IPS DF 4.7 (cell line): Measurements from ENCODE around the gene CNTFR.
A peak's percentile ranks its signal among the peaks of the same experiment; 100 is the strongest.
"Not testable (repeated sequence)": the region's sequence is repeated elsewhere in the genome, so short reads cannot be mapped to it uniquely, and the experiment has no call there.

Experiments used
- DNase-seq: peaks from one replicate; pipeline ENCODE4 v3.0.0-alpha.2; 2013; ENCODE audit warnings: low spot score; ENCODE audit errors: extremely low read depth

Gene CNTFR, protein sequence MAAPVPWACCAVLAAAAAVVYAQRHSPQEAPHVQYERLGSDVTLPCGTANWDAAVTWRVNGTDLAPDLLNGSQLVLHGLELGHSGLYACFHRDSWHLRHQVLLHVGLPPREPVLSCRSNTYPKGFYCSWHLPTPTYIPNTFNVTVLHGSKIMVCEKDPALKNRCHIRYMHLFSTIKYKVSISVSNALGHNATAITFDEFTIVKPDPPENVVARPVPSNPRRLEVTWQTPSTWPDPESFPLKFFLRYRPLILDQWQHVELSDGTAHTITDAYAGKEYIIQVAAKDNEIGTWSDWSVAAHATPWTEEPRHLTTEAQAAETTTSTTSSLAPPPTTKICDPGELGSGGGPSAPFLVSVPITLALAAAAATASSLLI

DNA sequence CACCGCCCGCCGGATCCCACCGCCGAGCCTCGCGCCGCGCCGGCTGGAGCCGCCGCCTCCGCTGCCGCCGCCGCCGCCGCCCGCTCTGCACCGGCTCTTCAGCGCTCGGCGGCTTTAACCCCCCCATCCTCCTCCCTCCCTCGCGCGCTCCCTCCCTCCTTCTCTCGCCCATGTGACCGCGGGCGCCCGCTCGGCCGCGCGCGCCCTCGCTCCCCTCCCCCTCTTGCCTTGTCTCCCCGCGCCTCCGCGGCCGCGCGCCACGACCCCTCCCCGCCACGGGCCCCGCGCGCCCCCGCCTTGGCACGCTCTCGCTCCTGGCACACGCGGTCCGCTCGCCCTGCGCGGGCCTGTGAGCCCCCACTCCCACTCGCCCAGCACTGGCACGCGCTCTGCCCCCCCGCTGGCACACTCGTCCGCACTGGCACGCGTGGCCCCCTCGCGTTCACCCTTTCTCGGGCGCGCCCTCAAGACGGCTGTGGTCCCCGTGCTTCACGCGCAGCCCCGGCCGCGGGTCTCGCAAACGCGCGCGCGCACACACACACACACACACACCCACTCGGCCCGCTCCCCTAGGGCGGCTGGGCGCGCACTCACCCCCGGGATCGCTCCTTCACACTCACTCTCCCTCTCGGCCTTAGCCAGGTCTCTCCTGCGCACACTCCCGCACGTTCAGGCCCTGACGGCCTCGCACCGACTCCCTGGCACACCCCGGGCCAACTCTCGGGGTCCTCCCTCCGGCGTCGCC lies at the start of gene CNTFR:
CNTFR (minus strand) TSS at position 89 of the 745 bp plus-strand sequence. CDS start 20,743 bp downstream, outside the sequence.
- DNase-seq = no peak

DNA sequence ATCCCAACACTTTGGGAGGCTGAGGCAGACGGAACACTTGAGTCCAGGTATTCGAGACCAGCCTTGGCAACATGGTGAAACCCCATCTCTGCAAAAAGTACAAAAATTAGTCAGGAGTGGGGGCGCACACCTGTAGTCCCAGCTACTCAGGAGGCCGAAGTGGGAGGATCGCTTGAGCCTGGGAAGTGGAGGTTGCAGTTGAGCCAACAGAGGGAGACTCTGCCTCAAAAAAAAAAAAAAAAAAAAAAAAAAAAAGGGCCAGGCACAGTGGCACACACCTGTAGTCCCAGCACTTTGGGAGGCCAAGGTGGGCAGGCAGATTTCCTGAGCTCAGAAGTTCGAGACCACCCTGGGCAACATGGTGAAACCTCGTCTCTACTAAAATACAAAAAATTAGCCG lies 49.8 kb upstream of the CNTFR start:
- not testable (repeated sequence) for DNase-seq

DNA sequence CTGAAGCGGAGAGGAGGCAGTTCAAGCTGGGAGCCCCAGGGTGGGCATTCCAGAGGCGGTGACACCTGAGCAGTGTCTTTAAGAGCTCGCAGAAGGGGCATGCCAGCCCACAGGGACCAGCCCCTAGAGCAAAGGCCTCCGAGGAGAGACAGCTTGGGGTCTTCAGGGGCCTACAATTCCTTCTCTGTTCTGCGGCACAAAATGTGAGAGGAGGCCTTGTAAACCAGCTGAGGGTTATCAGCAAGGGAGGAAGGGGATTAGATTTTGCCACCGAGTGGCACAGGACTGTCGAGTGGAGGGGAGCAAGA lies 48.6 kb upstream of the CNTFR start:
- no peak for DNase-seq

DNA sequence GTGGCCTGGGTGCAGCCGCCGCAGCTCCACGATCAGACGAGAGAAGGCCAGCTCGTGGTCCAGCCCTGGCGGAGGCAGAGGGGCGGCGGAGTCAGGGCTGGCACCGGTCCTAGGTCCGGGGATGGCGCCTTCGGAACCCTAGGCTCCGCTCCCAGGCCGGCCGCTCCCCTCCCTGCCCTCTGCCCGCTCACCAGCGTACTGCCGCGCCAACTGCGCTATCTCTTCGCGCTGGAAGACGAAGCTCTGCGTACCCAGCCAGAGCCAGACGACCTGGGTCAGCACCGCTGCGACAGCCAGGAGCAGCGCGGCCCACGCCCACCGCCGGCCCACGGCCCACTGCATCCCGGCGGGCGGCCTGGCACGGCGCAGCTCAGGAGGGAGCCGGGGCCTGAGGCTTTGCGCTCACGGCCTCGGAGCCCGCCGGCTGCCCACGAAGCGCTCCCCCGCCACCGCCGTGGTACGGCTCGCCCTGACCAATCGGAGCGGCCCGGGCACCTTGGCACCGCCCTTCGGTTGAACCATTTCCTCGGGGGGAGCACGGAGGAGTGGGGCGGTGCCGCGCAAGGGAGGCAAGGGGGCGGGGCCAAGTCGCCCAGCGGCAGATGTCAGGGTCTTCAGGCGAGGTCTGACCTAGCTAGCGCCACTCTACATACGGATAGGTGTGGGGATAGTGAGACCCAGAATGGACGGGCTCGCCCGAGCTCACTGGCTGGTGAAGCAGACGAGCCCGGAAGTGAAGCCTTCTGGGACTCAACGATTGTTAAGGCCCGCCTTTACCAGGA lies 48.0 kb upstream of the CNTFR start, which contains the start of gene SIGMAR1:
SIGMAR1 (minus strand) TSS at position 432 of the 782 bp plus-strand sequence; CDS start at position 342, 90 bp downstream.
- peak; percentile 69 for DNase-seq

DNA sequence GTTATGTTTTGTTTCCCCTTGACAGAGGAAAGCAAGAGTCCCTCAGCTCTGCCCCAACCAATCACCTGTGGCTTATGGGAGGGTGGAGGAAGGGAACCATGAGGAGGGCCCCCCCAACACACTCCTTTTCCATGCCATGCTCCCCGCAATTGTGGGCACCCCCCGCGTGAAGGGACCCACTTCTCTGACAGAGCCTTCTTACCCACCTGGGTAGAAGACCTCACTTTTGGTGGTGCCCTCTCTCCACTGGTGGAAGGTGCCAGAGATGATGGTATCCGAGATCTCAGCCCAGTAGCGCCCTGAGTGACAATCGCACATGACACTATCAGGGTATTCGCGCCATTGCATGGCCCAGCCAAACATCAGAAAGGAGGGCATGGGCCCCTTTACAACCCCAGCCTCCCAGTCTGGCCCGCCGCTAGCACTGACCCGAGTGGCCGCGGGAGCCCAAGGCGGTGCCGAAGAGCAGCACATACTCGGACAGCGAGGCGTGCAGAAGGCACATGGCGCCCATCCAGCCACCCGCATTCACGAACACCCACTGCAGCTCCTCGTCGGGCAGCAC lies 47.3 kb upstream of the CNTFR start:
- no peak for DNase-seq

DNA sequence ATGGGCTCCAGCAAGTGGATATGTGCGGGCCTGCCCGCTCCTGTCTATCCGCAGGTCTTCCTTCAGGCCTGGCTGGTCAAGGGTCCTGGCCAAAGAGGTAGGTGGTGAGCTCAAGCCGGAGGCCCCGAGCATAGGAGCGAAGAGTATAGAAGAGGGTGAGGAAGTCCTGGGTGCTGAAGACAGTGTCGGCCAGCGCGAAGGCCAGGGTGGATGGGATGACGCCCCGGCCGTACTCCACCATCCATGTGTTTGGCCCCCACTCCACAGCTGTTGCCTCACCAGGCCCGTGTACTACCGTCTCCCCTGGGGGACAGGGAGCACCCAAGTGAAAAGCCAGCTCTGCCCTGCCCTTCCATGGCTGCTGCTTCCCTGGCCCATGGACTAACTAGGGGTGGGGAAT lies 46.0 kb upstream of the CNTFR start:
- no peak for DNase-seq

DNA sequence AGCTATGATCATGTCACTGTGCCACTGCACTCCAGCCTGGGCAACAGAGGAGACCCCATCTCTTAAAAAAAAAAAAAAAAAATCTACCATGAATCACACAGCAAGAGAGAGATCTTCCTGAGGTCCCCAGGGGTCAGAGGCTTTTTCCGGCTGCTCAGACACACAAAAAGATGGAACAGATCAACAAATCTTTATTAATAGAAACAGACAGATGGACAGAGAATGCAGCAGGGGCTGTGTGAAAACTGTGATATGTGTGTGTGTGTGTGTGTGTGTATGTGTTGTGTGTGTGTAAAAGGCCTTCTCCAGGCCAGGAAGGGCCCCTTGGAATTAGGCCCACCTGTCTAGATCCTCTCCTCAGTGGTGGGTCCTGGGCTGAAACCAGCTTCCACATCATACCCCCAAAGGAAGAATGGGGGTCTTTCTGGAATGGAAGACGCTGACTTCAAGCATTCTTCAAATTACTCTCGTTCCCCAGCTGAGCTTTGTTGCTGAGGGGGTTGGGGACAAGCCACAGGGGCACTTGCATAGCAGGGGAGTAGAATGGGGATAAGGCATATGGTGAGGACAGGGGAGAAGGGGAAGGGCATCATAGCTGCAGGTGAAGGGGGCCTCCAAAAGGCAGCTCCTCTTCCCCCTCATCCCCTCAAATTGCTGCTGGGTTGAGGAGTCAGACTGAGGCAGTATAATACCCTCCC lies 45.2 kb upstream of the CNTFR start:
- no peak for DNase-seq

DNA sequence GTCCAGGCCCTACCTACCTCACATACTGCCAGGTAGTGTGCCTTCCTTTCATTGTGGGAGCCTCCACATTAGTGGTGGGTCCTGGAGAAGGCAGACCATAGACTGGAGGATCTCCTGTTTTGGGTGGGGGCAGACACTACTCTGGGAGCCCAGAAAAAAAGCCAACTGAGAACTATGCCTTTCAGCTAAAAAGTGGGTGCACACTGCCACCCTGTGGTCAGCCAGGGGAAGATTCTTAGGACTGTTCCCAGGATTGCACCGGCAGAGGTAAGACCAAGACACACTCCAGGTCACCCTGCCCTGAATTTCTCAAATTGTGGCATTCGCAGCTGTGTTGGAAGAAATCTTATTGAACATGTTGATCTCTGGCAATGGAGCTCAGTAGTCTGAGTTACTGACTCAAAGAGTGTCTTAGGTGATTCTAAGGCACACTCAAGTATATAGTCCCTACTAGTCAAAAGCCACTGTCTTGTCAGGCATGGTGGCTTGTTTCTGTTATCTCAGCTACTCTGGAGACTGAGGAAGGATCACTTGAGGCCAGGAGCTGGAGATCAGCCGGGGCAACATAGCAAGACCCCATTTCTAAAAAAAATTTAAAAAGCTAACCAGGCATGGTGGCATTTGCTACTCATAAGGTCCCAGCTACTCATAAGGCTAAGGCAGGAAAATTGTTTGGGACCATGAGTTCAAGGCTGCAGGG lies 44.5 kb upstream of the CNTFR start:
- no peak for DNase-seq

DNA sequence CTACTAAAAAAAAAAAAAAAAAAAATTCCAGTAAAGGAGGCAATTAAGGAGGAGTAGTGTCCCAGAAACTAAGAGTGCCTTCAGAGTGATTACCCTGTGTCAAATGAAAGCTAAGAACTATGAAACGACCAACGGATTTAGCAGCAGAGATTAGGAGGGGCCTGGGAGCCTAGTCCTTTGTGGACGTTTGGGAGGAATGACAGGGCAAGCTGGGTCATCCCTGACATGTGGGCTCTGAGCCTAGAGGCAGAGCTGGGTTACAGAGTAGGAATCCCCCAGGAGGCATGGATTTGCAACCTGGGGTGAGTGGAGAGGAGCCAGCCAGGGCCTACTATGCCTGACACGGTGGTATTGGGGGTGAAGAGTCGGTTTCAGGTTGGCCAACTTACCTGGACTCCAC lies 43.6 kb upstream of the CNTFR start:
- DNase-seq = no peak

DNA sequence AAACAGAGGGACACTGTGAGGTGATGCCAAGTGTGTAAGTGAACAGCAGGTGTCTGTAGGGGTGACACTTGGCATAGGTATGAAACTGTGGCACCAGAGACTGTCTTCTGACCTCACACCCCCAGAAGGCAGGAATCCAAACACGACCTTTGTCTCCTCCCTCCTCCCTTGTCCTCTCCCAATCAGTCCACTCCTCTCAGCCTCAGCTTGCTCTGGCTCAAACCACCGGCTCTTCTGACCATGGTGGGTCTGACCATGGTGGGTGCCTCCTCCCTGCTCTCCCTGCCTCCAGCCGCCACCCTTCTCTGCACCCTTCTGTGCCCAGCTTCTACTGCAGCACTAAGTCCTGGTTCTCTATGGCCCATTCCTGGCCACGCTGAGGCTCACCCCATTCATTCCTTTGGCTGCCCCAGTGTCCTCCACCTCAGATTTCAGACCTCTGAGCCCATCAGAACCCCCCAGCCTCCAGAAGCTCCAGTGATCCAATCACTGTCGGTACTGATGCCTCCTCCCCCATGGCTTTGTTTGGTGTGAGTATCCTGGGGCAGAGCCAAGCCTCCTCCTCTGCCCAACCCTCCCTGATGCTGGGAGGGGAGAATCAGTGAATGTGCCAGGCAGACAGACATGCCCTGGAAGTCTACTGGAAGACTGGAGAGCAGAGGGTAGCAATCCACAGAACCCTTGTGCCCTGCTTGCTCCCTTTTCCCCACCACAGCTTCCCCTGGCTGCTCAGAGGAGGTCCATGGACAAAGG lies 41.1 kb upstream of the CNTFR start:
- no peak for DNase-seq

DNA sequence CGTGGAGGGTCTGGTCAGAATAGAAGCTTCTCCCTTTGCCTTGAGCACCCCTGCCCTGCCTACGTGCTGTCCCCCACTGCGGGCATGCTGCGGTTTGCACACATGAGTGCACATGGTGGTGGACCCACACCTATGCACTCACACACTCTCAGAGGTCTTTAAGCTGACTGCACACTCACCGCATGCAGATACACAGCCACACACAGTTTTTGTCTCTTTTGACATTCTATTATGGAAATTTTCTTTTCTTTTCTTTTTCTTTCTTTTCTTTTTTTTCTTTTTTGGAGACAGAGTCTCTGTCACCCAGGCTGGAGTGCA lies 39.9 kb upstream of the CNTFR start:
- no peak for DNase-seq

DNA sequence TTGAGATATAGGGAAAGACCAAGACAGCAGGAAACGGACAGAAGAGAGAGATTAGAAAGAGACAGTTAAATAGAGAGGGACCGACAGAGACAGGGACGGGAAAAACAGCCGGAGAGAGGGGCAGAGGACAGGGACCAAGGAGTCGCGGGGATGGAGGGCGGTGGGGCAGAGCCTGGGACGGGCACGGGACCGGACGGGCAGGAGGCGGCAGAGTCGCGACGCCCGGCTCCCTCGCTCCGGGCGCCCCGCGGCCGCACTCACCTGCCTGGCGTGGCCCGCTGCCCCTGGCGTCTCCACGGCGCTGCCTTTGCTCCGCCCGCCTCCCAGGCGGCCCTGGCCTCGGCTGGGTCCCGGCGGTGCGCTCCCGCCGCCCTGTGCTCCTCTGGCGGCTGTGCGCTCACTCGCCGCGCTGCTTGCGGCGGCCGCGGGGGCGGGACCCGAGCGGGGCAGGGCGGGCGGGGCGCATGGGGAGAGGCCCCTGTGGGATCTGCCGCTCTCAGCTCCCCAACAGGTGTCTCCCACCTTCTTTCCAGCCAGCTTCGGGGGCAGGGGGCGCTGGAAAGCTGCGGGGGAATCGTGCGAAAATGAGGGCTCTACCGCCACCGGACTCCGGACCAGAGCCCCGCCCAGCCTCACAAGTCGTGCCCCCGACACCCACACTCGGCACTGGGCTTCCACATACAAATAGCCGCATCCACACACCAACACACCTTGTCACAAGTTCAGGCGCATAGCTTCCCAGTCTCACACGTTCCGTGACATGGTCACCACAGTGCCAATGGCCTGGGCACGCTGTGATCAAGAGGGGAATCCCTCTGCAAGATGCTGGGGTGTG lies 39.3 kb upstream of the CNTFR start, which contains the start of gene ARID3C:
ARID3C (minus strand) TSS at position 411 of the 835 bp plus-strand sequence. CDS start 1,052 bp downstream, outside the sequence.
- no peak for DNase-seq

DNA sequence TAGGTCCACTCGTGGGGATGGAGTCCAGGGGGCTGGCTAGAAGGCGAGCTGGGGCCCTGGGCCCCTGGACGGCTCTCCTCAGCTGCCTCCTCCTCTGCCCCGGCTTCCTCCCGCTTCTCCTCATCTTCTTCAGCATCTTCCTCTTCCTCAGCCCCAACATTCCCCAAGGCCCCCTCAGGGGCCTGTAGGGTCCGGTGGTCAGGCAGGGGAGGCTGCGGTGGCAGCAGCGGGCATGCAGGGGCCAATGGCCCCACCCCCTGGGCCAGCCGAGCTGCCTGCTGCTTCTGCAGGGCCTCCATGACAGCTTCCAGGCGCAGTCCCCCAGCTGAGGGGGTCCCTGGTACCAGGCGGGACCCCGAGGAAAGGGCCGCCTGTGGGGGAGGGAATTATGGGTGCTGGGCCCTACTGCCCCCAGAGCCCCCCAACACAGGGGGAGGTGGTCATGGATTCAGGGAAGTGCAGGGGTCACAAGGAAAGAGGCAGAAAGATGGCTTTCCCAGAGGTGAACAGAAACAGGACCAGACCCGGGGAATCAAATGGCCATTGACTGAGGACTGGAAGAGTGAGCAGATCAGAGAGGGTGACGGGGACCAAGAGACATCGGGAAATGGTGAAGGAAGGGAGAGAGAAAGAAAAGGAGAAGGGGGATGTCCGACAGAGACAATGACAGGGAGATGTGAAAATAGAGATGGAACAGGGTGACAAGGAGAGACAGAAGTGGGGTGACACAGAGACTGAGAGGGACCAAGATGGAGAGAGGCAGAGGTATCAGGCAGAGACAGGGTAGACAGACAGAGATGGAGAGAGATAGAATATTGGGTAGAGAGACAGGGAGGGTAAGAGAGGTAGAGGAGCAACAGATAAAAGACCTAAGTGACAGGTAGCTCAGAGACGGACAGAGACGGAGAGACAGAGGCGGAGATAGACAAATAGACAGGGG lies 38.5 kb upstream of the CNTFR start:
- no peak for DNase-seq

DNA sequence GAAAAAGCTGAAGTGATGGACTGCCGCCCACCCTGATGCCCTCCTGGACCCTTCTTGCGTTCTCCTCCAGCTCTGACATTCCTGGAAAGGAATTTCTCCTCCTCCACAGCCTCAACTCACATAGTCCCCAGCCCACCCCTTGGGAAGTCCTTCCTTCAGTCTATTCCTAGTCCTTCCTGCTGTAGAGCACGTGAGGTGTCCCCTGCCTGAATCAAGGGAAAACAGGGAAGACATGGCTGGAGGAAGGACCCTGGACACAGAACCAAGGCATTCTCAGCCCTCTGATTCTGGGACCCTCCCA lies 35.6 kb upstream of the CNTFR start:
- DNase-seq = no peak

DNA sequence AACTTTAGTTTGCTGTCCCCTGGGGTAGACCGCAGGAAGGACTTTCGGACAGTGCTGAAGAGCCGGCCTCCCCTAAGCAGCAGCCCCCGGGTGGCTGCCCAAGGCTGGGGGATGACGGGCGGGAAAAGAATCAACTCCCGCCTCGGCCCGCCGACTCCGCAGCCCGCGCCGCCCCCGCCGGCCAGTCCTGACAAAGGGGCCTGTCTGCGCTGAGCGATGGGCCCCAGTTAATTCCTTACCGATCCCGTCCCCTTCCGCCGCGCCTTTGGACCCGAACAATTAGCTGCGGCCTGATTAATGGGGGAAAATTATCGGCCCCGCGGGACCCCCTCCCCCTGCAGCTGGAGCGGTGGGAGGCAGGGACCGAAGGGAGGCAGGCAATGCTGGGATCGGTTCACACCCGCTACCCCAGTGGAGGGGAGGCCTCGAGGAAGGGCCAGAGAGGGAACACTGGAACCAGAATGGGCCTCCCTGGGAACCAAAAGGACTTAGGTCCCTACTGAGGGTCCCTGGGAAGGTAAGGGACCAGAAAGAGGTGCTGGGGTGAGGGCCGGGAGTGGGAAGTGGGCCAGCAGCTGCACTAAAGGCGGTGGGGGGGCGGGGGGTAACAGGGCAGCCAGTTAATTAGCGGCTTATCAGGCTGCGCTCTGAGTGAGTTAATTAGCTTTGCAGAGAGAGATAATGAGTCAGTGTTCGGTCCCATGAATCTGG lies 35.1 kb upstream of the CNTFR start:
- no peak for DNase-seq

DNA sequence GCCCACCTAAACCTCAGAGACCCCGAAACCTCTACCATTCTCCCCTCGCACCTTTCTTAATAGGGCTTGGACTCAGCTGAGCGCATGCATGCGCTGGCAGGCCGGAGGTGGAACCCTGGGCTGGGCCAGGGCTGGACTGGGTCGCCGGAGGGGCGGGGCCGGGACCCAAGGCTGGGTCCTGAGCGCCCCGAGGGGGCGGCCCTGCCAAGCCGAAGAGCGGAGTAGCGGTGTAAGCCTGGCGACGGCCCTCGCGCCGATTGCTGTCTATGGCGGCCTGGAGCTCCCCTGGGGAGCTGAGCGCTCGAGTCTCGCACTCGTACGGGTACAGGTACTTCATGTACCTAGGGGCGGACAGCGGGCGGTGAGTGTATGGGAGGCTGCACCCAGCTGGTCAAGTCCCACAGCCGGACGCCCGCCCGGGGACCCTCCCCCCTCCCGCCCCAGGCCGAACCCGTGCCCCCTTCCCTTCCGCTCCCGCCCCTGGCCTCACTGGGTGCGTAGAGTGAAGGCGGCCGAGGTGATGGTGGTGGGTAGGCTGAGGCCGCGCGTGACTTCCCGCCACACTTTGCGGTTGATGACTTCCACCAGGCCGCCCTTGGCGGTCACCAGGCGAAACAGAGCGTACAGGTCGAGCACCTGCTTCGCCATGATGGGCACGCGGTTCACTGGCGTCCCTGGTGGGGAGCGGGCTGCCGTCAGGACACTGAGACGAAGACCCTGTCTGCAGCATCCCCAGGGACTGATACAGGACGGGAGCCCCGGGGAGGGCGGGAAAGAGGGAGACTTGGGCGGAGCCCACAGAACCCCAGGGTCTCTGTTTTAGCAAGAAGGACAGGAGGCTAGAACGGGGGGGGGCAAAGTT lies 34.1 kb upstream of the CNTFR start:
- no peak for DNase-seq
